Smooth muscle cell (in vitro differentiated cells): ENCODE measurements around the gene MRO. TPM values are rescaled to one million over a fixed set of nuclear protein-coding genes. Genes with fewer than 3 reads are reported as not detected.

Experiments
- DNase-seq: peaks from one replicate; lab custom pipeline; 2025; ENCODE audit not compliant: unreplicated experiment; lab: John Stamatoyannopoulos, UW
- H2AFZ ChIP-seq: fragments of 200-600 bp; sonication (generic); 2 replicates; pipeline ENCODE4 v1.6.0; 2016; ENCODE audit warnings: antibody characterized with exemption, low read depth, mild to moderate bottlenecking
- H3F3A ChIP-seq: fragments of 200-600 bp; sonication (generic); 2 replicates; pipeline ENCODE4 v1.6.0; 2017; ENCODE audit warnings: antibody characterized with exemption, low read depth
- H3K27ac ChIP-seq: fragments of 200-600 bp; sonication (generic); 2 replicates; pipeline ENCODE4 v1.5.1; 2016; ENCODE audit warnings: low read depth, mild to moderate bottlenecking
- H3K27me3 ChIP-seq: fragments of 200-600 bp; sonication (generic); 2 replicates; pipeline ENCODE4 v1.6.1; 2016; ENCODE audit warnings: low read depth, mild to moderate bottlenecking
- H3K36me3 ChIP-seq: fragments of 200-600 bp; sonication (generic); 2 replicates; pipeline ENCODE4 v1.5.1; 2016; ENCODE audit warnings: low read depth
- H3K4me1 ChIP-seq: fragments of 200-600 bp; sonication (generic); 2 replicates; pipeline ENCODE4 v1.5.1; 2016; ENCODE audit warnings: low read depth
- H3K4me2 ChIP-seq: fragments of 200-600 bp; sonication (generic); 2 replicates; pipeline ENCODE4 v1.6.0; 2016; ENCODE audit warnings: mild to moderate bottlenecking
- H3K4me3 ChIP-seq: fragments of 200-600 bp; sonication (generic); 2 replicates; pipeline ENCODE4 v1.5.1; 2016; ENCODE audit warnings: mild to moderate bottlenecking
- H3K79me2 ChIP-seq: fragments of 200-600 bp; sonication (generic); 2 replicates; pipeline ENCODE4 v1.6.0; 2016; ENCODE audit warnings: low read depth, mild to moderate bottlenecking
- H3K9ac ChIP-seq: fragments of 200-600 bp; sonication (generic); 2 replicates; pipeline ENCODE4 v1.6.0; 2016; ENCODE audit warnings: low read depth
- H3K9me3 ChIP-seq: fragments of 200-600 bp; sonication (generic); replicated peaks from 2 replicates; pipeline ENCODE4 v1.5.1; 2016; ENCODE audit warnings: low read depth
- H4K20me1 ChIP-seq: fragments of 200-600 bp; sonication (generic); 2 replicates; pipeline ENCODE4 v1.6.0; 2016; ENCODE audit warnings: low read depth
- WGBS: methylation state at CpG from one replicate; pipeline ENCODE4 v1.1.7; 2016; ENCODE audit warnings: low lambda C conversion rate; 5-methylcytosine and 5-hydroxymethylcytosine counted together
- polyA plus RNA-seq: library from polyadenylated mRNA; unstranded; fragments of >200 nt; fragmentation: Nextera tagmentation; extraction: Ambion mirVana; gene quantifications from 2 replicates; pipeline ENCODE4 v1.2.1, GENCODE V29; 2016
- total RNA-seq: library from RNA; depleted of rRNA; stranded (reverse); fragments of >200 nt; gene quantifications from 2 replicates; pipeline ENCODE4 v1.2.3, GENCODE V29; 2014
- TF ChIP-seq, protein P1 (sequence below): fragments of 200-600 bp; sonication (generic); IDR thresholded peaks from 2 replicates; pipeline ENCODE4 v1.5.1; 2017; ENCODE audit warnings: borderline replicate concordance, mild to moderate bottlenecking, antibody characterized with exemption; ENCODE audit not compliant: insufficient read depth, poor library complexity, severe bottlenecking

The MRO gene
- total and polyA plus RNA-seq, 2 experiments from 2014 or later = not detected

DNA sequence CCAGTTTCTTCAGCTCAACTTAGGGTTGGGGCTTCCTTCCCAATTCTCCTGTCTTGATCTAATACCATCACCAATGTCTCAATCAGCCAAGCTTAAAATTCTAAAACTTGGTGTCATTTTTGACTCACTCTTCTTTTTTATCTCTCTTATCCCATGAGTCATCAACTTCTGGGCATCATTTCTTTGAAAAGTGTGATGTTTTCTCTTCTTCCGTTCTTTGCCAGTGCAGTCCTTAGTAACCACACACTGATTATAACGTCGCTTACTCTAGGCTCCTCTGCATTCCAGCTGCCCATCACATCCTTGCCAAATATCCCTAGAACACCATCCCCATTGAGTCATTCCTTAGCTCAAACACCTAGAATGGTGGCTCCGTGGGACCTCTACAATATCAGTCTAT, 27.4 kb upstream of the MRO start:
- DNase-seq = no peak
- Histone ChIP-seq H3K36me3 (no peaks in the 10 kb centered on the region), H3K27ac (peak overlapping the region; percentile 48), H3K9ac (no peak overlapping the region), H4K20me1 (no peaks in the 10 kb centered on the region), H3K27me3 (no peaks in the 10 kb centered on the region), H3K4me1 (no peaks in the 10 kb centered on the region), H3K4me3 (no peak overlapping the region), H3K9me3 (no peaks in the 10 kb centered on the region), H3F3A (peaks cover 4% of the 10 kb centered on the region), H3K79me2 (no peaks in the 10 kb centered on the region), H3K4me2 (peak overlapping the region; percentile 31), H2AFZ (no peak overlapping the region)
- 23% methylated on average over 4 of the region's 4 CpGs for WGBS
- TF ChIP-seq, protein P1, sequence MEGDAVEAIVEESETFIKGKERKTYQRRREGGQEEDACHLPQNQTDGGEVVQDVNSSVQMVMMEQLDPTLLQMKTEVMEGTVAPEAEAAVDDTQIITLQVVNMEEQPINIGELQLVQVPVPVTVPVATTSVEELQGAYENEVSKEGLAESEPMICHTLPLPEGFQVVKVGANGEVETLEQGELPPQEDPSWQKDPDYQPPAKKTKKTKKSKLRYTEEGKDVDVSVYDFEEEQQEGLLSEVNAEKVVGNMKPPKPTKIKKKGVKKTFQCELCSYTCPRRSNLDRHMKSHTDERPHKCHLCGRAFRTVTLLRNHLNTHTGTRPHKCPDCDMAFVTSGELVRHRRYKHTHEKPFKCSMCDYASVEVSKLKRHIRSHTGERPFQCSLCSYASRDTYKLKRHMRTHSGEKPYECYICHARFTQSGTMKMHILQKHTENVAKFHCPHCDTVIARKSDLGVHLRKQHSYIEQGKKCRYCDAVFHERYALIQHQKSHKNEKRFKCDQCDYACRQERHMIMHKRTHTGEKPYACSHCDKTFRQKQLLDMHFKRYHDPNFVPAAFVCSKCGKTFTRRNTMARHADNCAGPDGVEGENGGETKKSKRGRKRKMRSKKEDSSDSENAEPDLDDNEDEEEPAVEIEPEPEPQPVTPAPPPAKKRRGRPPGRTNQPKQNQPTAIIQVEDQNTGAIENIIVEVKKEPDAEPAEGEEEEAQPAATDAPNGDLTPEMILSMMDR = no peak

DNA sequence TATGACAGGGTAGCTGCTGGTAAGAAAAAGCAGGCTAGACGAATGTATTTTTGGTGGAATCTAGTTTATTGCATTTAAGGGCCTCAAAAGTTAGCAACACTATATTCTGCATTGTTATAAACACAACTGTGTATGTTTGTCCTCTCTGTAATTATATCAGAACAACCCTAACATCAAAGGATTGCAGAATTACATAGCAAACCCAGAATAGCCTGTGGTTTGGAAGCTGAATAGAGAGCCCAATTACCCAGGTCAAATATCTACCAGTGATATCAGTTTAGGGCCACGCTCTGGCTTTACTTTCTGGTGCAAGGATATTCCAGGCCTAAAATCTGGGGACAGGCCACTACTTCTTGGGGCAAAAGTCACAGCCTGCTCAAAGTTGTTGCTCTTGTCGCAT, 25.1 kb upstream of the MRO start:
- no peaks in the 10 kb centered on the region for H3K27me3 ChIP-seq
- no peaks in the 10 kb centered on the region for H4K20me1 ChIP-seq
- no peaks in the 10 kb centered on the region for H3K79me2 ChIP-seq
- H2AFZ ChIP-seq = no peak overlapping the region
- no peak overlapping the region for H3K9ac ChIP-seq
- H3K4me2 ChIP-seq = no peak overlapping the region
- H3K36me3 ChIP-seq = no peaks in the 10 kb centered on the region
- no peaks in the 10 kb centered on the region for H3K9me3 ChIP-seq
- H3K4me3 ChIP-seq = no peak overlapping the region
- no peaks in the 10 kb centered on the region for H3K4me1 ChIP-seq
- WGBS = 83% methylated on average over 3 of the region's 3 CpGs
- peaks cover 4% of the 10 kb centered on the region for H3F3A ChIP-seq
- no peak for DNase-seq
- TF ChIP-seq, protein P1 = no peak
- no peak overlapping the region for H3K27ac ChIP-seq

DNA sequence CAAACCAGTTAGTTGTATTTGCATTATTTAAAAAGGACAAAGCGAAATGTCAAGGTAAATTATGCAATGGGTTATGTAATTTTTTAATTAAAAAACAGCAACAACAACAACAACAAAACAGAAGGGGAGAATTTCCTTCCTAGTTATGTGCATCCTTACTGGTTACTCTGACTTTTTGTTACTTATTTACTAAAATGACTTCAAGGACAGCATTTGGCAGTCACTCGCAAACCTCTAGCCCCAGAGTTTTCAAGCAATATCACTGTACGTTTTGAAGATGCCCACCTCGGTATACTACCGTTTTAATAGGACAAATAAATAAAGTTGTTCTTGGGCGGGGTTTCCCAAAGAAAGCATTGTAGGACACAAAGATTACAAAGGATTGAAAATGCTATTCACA, 24.7 kb upstream of the MRO start:
- no peaks in the 10 kb centered on the region for H3K79me2 ChIP-seq
- no peak overlapping the region for H3K9ac ChIP-seq
- H3K36me3 ChIP-seq = no peaks in the 10 kb centered on the region
- no peak for DNase-seq
- H3K9me3 ChIP-seq = no peaks in the 10 kb centered on the region
- H3K27ac ChIP-seq = no peak overlapping the region
- TF ChIP-seq, protein P1 = no peak
- H3F3A ChIP-seq = peaks cover 4% of the 10 kb centered on the region
- 92% methylated on average over 6 of the region's 6 CpGs for WGBS
- H2AFZ ChIP-seq = no peak overlapping the region
- no peaks in the 10 kb centered on the region for H4K20me1 ChIP-seq
- H3K4me2 ChIP-seq = no peak overlapping the region
- H3K4me1 ChIP-seq = no peaks in the 10 kb centered on the region
- H3K4me3 ChIP-seq = no peak overlapping the region
- no peaks in the 10 kb centered on the region for H3K27me3 ChIP-seq

DNA sequence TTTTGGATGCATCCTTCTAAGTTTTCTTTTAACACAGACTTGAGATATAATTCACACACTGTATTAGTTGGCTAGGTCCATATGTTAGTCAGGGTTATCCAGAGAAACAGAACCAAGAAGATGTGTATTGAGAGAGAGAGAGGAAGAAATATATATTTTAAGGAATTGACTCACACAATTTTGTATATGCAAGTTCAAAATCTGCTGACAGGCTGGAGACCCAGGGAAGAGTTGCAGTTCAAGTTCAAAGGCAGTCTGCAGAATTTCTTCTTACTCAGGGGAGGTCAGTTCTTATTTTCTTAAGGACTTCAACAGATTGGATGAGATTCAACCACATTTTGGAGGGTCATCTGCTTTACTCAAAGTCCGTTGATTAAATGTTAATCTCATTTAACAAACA, 23.0 kb upstream of the MRO start:
- Histone ChIP-seq H2AFZ (no peak overlapping the region), H3K4me3 (no peak overlapping the region), H3K36me3 (no peaks in the 10 kb centered on the region), H3K4me2 (no peak overlapping the region), H4K20me1 (no peaks in the 10 kb centered on the region), H3K27ac (no peak overlapping the region), H3K27me3 (no peaks in the 10 kb centered on the region), H3F3A (peaks cover 4% of the 10 kb centered on the region), H3K9ac (no peak overlapping the region), H3K4me1 (no peaks in the 10 kb centered on the region), H3K9me3 (no peaks in the 10 kb centered on the region), H3K79me2 (no peaks in the 10 kb centered on the region)
- WGBS = 0% methylated on average over 1 of the region's 1 CpG
- no peak for DNase-seq
- TF ChIP-seq, protein P1 = no peak
